GM12878 (cell line): ENCODE results near the gene GPR31. TPM values are rescaled to one million over a fixed set of nuclear protein-coding genes. Genes with fewer than 3 reads are reported as not detected.

ENCODE experiments used
- ATAC-seq: fragments of 200-7000 bp; cut with Tn5 transposase; 3 replicates; pipeline ENCODE4 v1.9.1; 2020; ENCODE audit warnings: mild to moderate bottlenecking, moderate library complexity
- BruUV-seq: library from RNA; stranded (reverse); fragments of 400-500 nt; replicated peaks from 2 replicates; lab custom pipeline; 2021; lab: Mats Ljungman, UMichigan
- CTCF ChIA-PET: fragments of 300-600 bp; sonication (Branson Sonifier 250); formaldehyde crosslinking; extraction: SDS; loops from one replicate; lab custom pipeline; 2021; ENCODE audit warnings: inconsistent platforms; lab: Yijun Ruan, JAX
- POLR2A ChIA-PET: fragments of 350-600 bp; formaldehyde crosslinking; extraction: SDS; loops from one replicate; lab custom pipeline; 2021; ENCODE audit warnings: inconsistent platforms; lab: Charles Lee
- RAD21 ChIA-PET: fragments of 300-600 bp; sonication (Branson Sonifier 250); formaldehyde crosslinking; loops from one replicate; lab custom pipeline; 2023; ENCODE audit warnings: antibody characterized with exemption; ENCODE audit not compliant: unreplicated experiment; lab: Charles Lee
- SMC1A ChIA-PET: fragments of 300-600 bp; sonication (Branson Sonifier 250); formaldehyde crosslinking; loops from one replicate; lab custom pipeline; 2023; ENCODE audit not compliant: unreplicated experiment, uncharacterized antibody; lab: Charles Lee
- DNase-seq: peaks from one replicate; pipeline ENCODE4 v3.0.0-alpha.2; 2011; ENCODE audit warnings: low read depth, low spot score
- FAIRE-seq: peaks from 3 replicates; lab custom pipeline; 2011; peaks lifted over from hg19 to GRCh38; lab: Jason Lieb, UNC
- H2AFZ ChIP-seq: 2 replicates; pipeline ENCODE4 v1.6.0; 2011; ENCODE audit warnings: low read depth, low read length, control low read depth; ENCODE audit not compliant: control insufficient read depth
- H3K27ac ChIP-seq: 2 replicates; pipeline ENCODE4 v1.5.1; 2011; ENCODE audit warnings: control low read depth; ENCODE audit not compliant: control insufficient read depth, insufficient read depth
- H3K27me3 ChIP-seq, 2 experiments: replicated peaks in 1 of 2; 2 replicates each; pipeline versions ENCODE4 v1.6.0 to v1.6.1; 2011; ENCODE audit warnings: low read length in 1 of 2; ENCODE audit not compliant: control insufficient read depth in 2 of 2, insufficient read depth in 2 of 2
- H3K36me3 ChIP-seq, 2 experiments: 2 replicates each; pipeline ENCODE4 v1.5.1; 2011; ENCODE audit warnings: low read length in 1 of 2; ENCODE audit not compliant: control insufficient read depth in 2 of 2, insufficient read depth in 2 of 2
- H3K4me1 ChIP-seq: 2 replicates; pipeline ENCODE4 v1.6.1; 2011; ENCODE audit warnings: mild to moderate bottlenecking, low read length, moderate library complexity, mixed read lengths; ENCODE audit not compliant: control insufficient read depth, insufficient read depth
- H3K4me2 ChIP-seq: 2 replicates; pipeline ENCODE4 v1.6.0; 2011; ENCODE audit warnings: control low read depth; ENCODE audit not compliant: control insufficient read depth, insufficient read depth
- H3K4me3 ChIP-seq: fragments of 200-600 bp; sonication (generic); 2 replicates; pipeline ENCODE4 v1.5.1; 2016
- H3K79me2 ChIP-seq: 2 replicates; pipeline ENCODE4 v1.6.0; 2011; ENCODE audit warnings: low read length; ENCODE audit not compliant: control insufficient read depth, insufficient read depth
- H3K9ac ChIP-seq: 2 replicates; pipeline ENCODE4 v1.8.0; 2011; ENCODE audit warnings: low read length, control low read depth, mixed read lengths; ENCODE audit not compliant: control insufficient read depth, insufficient read depth
- H3K9me3 ChIP-seq: replicated peaks from 3 replicates; pipeline ENCODE4 v1.5.1; 2011; ENCODE audit warnings: mild to moderate bottlenecking, low read length; ENCODE audit not compliant: control insufficient read depth, insufficient read depth
- H4K20me1 ChIP-seq: 2 replicates; pipeline ENCODE4 v1.6.0; 2011; ENCODE audit not compliant: control insufficient read depth, insufficient read depth
- BCLAF1 ChIP-seq: fragments of 450-650 bp; IDR thresholded peaks from 2 replicates; pipeline ENCODE4 v1.6.1; 2017; ENCODE audit warnings: antibody characterized with exemption, mild to moderate bottlenecking, moderate library complexity
- BHLHE40 ChIP-seq, 2 experiments: fragments of 450-650 bp in 1 of 2; IDR thresholded peaks; 2 replicates each; pipeline ENCODE4 v1.6.1; 2011 to 2017; ENCODE audit warnings: low read depth in 2 of 2, borderline replicate concordance in 1 of 2, improper control_type of control experiment in 1 of 2, low read length in 1 of 2, mild to moderate bottlenecking in 1 of 2
- DPF2 ChIP-seq: fragments of 450-650 bp; IDR thresholded peaks from 2 replicates; pipeline ENCODE4 v1.6.1; 2017; ENCODE audit warnings: mild to moderate bottlenecking
- HDAC2 ChIP-seq: fragments of 200-600 bp; sonication (generic); IDR thresholded peaks from 2 replicates; pipeline ENCODE4 v1.6.1; 2017
- IRF4 ChIP-seq: IDR thresholded peaks from 2 replicates; pipeline ENCODE4 v1.6.1; 2011; ENCODE audit warnings: low read depth, low read length
- LARP7 ChIP-seq: fragments of 450-650 bp; IDR thresholded peaks from 2 replicates; pipeline ENCODE4 v1.6.1; 2017; ENCODE audit warnings: mild to moderate bottlenecking
- SIN3A ChIP-seq: IDR thresholded peaks from 2 replicates; pipeline ENCODE4 v1.6.1; 2012; ENCODE audit warnings: low read depth, low read length, improper control_type of control experiment
- SKIL ChIP-seq: fragments of 450-650 bp; IDR thresholded peaks from 2 replicates; pipeline ENCODE4 v1.6.1; 2017; ENCODE audit warnings: mild to moderate bottlenecking, low read depth, inconsistent platforms; ENCODE audit not compliant: poor library complexity, severe bottlenecking
- SMAD1 ChIP-seq: fragments of 450-650 bp; IDR thresholded peaks from 2 replicates; pipeline ENCODE4 v1.6.1; 2018; ENCODE audit warnings: mild to moderate bottlenecking, low read depth; ENCODE audit not compliant: partially characterized antibody
- SREBF1 ChIP-seq: IDR thresholded peaks from 2 replicates; pipeline ENCODE4 v1.6.1; 2012; ENCODE audit warnings: mild to moderate bottlenecking, low read length
- ZNF217 ChIP-seq: fragments of 450-650 bp; IDR thresholded peaks from 2 replicates; pipeline ENCODE4 v1.6.1; 2017; ENCODE audit warnings: antibody characterized with exemption, mild to moderate bottlenecking
- WGBS: methylation state at CpG from one replicate; pipeline ENCODE4 v1.1.6; 2016; ENCODE audit warnings: low lambda C conversion rate; ENCODE audit not compliant: insufficient replicate concordance, insufficient coverage; ENCODE audit errors: missing lambda C conversion rate; 5-methylcytosine and 5-hydroxymethylcytosine counted together
- in situ Hi-C: fragments of 300-500 bp; cut with MboI; formaldehyde crosslinking; loops from 9 replicates; pipeline ENCODE4 v1.14.3; 2018; ENCODE audit warnings: mixed read lengths
- intact Hi-C: fragments of 100-400 bp; cut with micrococcal nuclease; formaldehyde crosslinking; loops from one replicate; pipeline ENCODE4 v1.14.2; 2022; ENCODE audit not compliant: unreplicated experiment
- polyA plus RNA-seq, 11 experiments: library from polyadenylated mRNA; depleted of rRNA in 4 of 11; unstranded in 6 of 11; stranded (reverse) in 5 of 11; fragments of >200 nt; fragmentation: Nextera tagmentation in 4 of 11; fragmentation: Illumina TruSeq in 1 of 11; extraction: Ambion mirVana in 4 of 11; extraction: Trizol in 1 of 11; gene quantifications; 1 replicate in 1 of 11; 2 replicates in 10 of 11; pipeline versions ENCODE4 v1.2.1 to v1.2.3, GENCODE V29; 2011 to 2016; ENCODE audit warnings: inconsistent platforms in 2 of 11, missing spikeins in 2 of 11, low read depth in 1 of 11
- total RNA-seq, 4 experiments: library from RNA; depleted of rRNA in 3 of 4; stranded (reverse); fragments of >200 nt in 3 of 4; fragmentation: Illumina TruSeq in 1 of 4; extraction: Trizol in 1 of 4; gene quantifications; 2 replicates each; pipeline versions ENCODE4 v1.2.1 to v1.2.3, GENCODE V29; 2013 to 2021

Gene GPR31
- total and polyA plus RNA-seq, 10 of the 15 experiments (the other 5 are each of a cell fraction or from before 2014, with no cell fraction given) = not detected

- SMC1A ChIA-PET = interaction anchor here (1.6 kb wide), 1 partner anchor 61 kb away, joined by 4 read pairs; no protein-coding TSS in a partner anchor
- no TSS peak for BruUV-seq
- Histone ChIP-seq H3K27ac (no peak overlapping the region), H3K4me3 (no peak overlapping the region), H3K4me1 (peaks cover 30% of the 10 kb centered on the region), H3K4me2 (no peak overlapping the region), H3K36me3 (no peaks in the 10 kb centered on the region), H2AFZ (no peak overlapping the region), H4K20me1 (no peaks in the 10 kb centered on the region), H3K9me3 (no peaks in the 10 kb centered on the region), H3K79me2 (no peaks in the 10 kb centered on the region), H3K9ac (no peak overlapping the region), H3K27me3 (no peaks in the 10 kb centered on the region; a peak in 1 of 4 replicates)
- FAIRE-seq (no peak), ATAC-seq (no peak), DNase-seq (no peak)
- 90% methylated on average over 2 of the region's 2 CpGs for WGBS
- TF ChIP-seq BCLAF1 (no peak), HDAC2 (no peak), SMAD1 (no peak), SKIL (no peak), SREBF1 (no peak), LARP7 (no peak), IRF4 (no peak), ZNF217 (no peak), DPF2 (no peak), SIN3A (no peak), BHLHE40 (IDR thresholded peaks at IDR 0.05; ENCODE audit: borderline replicate concordance in 1 of 2, low read depth in 2 of 2, low read length in 1 of 2) (no peak)
- CTCF ChIA-PET = interaction anchor here (5.1 kb wide), 1 partner anchor 13 kb away, joined by 35 read pairs; no protein-coding TSS in a partner anchor
- POLR2A ChIA-PET = no interaction called here
- in situ Hi-C loops (no loop called here), intact Hi-C loops (loop anchor here (5.0 to 10.0 kb wide), 2 partner anchors 43 to 810 kb away; partner anchors contain the start of gene SFT2D1)
- RAD21 ChIA-PET = no interaction called here
Observed at GRCh38 chr6:167154895-167155294, 2.9 kb downstream of the GPR31 start.
